Mucosa of descending colon (tissue), 3 donors: ENCODE data around the gene GRIK3. TPM values are rescaled to one million over a fixed set of nuclear protein-coding genes. Genes with fewer than 3 reads are reported as not detected.

ENCODE experiments used
- ATAC-seq: fragments of 200-7000 bp; cut with Tn5 transposase; one replicate; pipeline ENCODE4 v1.9.1; 2020; ENCODE audit warnings: mild to moderate bottlenecking, moderate library complexity
- DNase-seq, 3 donors: peaks; one replicate each; pipeline ENCODE4 v3.0.0-alpha.2; 2020
- H3K36me3 ChIP-seq: fragments of 200-600 bp; one replicate; pipeline ENCODE4 v1.8.0; 2021; ENCODE audit warnings: low read depth, mild to moderate bottlenecking
- H3K4me1 ChIP-seq: fragments of 200-600 bp; one replicate; pipeline ENCODE4 v1.8.0; 2021; ENCODE audit warnings: low read depth, mild to moderate bottlenecking
- H3K4me3 ChIP-seq: fragments of 200-600 bp; one replicate; pipeline ENCODE4 v1.8.0; 2021; ENCODE audit warnings: mild to moderate bottlenecking
- H3K9me3 ChIP-seq: fragments of 200-600 bp; one replicate; pipeline ENCODE4 v1.8.0; 2021; ENCODE audit warnings: mild to moderate bottlenecking
- CTCF ChIP-seq: fragments of 200-600 bp; IDR thresholded peaks from one replicate; pipeline ENCODE4 v1.8.0; 2022; ENCODE audit warnings: antibody characterized with exemption, mild to moderate bottlenecking
- intact Hi-C, 2 donors: fragments of 100-400 bp; cut with DNase I in 1 of 2; cut with micrococcal nuclease in 1 of 2; formaldehyde crosslinking; loops; one replicate each; pipeline versions ENCODE4 v1.11.0 to v1.11.1; 2022; cut with DNase I, micrococcal nuclease
- total RNA-seq, 3 donors: library from RNA; stranded (reverse); fragmentation: NEBNext Ultra II Directional in 2 of 3; extraction: Animal tissue kit (Norgen Biotek cat#: 25700) in 2 of 3; gene quantifications; one replicate each; pipeline versions ENCODE4 v1.2.1 to v1.2.4, GENCODE V29; 2021 to 2023
- donor health status: DM: no; HTN: no; CAD: no; lungs with moderate emphysema.
- donor health status: DM: no; HTN: no; CAD: no.
- donor health status: DM: no; HTN: yes; CAD: no.

The GRIK3 gene
- total RNA-seq, 3 donors from 2014 or later, result 0.41 to 13.6 (median 1.5) TPM

DNA sequence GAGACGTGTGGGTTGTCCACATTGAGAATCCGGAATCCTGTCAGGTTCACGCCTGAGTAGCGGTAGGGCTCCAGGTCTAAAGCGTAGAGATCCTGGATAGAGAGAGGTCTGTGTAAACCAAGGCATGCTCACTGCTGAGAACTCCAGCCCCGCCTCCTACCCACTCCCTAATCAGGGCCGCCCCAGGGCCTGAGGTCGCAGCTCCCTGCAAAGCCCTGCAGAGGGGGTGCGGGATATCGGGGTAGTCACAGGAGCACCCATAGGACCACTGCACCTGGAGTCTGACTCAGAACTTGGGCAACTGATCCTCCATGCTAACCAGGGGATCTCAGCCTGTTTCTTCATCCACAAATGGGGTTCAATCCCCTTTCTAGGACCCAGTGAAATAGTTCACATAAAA is 174.4 kb downstream of the GRIK3 start:
- H3K4me3 ChIP-seq, result no peak overlapping the region
- ATAC-seq (no peak), DNase-seq (no peak)
- no peaks in the 10 kb centered on the region for H3K9me3 ChIP-seq
- no peak for TF ChIP-seq CTCF
- no peaks in the 10 kb centered on the region for H3K36me3 ChIP-seq
- H3K4me1 ChIP-seq, result no peaks in the 10 kb centered on the region
- intact Hi-C loops, result no loop called here

DNA sequence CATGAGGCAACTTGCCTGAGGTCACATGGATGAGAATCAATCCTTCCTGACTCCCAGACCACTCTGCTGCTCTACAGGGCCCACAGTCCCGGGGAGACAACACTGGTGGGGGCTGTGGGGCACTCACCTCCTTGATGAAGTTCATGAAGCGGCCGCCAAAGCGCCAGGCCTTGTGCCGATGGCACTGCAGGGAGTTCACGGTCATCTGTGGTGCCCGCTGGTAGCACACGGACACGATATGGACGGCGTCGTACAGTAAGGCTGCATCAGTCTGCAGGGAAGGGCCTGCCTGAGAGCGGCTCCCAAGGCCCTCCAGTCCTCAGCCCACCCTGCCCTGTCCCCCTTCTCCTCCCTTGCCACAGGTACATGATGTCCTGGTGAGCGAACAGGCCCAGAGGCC is 175.3 kb downstream of the GRIK3 start:
- ATAC-seq, result no peak

GRCh38 chr1:36858553-36858952 is 175.8 kb downstream of the GRIK3 start:
- intact Hi-C loops, result no loop called here
- H3K36me3 ChIP-seq, result no peaks in the 10 kb centered on the region
- H3K4me3 ChIP-seq, result no peak overlapping the region
- ATAC-seq (no peak), DNase-seq (no peak)
- TF ChIP-seq CTCF, result no peak
- H3K4me1 ChIP-seq, result no peaks in the 10 kb centered on the region
- no peaks in the 10 kb centered on the region for H3K9me3 ChIP-seq

More for the DNA sequence above, 175.3 kb downstream of the GRIK3 start:
- Histone ChIP-seq H3K9me3 (no peaks in the 10 kb centered on the region), H3K4me1 (no peaks in the 10 kb centered on the region), H3K36me3 (no peaks in the 10 kb centered on the region), H3K4me3 (no peak overlapping the region)
- TF ChIP-seq CTCF, result no peak
- no peak for DNase-seq
- intact Hi-C loops, result no loop called here

DNA sequence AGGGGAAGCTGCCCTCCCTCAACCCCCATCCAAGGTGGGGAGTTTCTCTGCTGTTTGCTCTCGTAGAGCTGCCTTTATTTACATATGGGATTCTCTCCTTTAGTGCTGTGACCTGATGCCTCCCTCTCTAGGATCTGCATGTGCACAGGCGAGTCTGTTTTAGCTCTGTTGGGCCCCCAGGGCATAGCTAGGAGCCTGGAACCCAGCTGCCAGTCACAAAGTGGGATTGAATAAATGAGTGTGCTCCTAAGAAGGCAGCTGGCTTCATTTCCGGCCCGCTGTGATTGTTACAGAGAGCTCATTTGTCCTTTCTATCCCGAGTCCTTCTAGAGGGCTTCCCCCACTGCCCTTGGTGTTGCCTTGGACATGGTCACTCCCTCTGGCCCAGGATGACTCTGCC is 176.6 kb downstream of the GRIK3 start:
- Histone ChIP-seq H3K4me1 (no peaks in the 10 kb centered on the region), H3K36me3 (no peaks in the 10 kb centered on the region), H3K4me3 (no peak overlapping the region), H3K9me3 (no peaks in the 10 kb centered on the region)
- DNase-seq (no peak), ATAC-seq (no peak)
- intact Hi-C loops, result no loop called here
- no peak for TF ChIP-seq CTCF

DNA sequence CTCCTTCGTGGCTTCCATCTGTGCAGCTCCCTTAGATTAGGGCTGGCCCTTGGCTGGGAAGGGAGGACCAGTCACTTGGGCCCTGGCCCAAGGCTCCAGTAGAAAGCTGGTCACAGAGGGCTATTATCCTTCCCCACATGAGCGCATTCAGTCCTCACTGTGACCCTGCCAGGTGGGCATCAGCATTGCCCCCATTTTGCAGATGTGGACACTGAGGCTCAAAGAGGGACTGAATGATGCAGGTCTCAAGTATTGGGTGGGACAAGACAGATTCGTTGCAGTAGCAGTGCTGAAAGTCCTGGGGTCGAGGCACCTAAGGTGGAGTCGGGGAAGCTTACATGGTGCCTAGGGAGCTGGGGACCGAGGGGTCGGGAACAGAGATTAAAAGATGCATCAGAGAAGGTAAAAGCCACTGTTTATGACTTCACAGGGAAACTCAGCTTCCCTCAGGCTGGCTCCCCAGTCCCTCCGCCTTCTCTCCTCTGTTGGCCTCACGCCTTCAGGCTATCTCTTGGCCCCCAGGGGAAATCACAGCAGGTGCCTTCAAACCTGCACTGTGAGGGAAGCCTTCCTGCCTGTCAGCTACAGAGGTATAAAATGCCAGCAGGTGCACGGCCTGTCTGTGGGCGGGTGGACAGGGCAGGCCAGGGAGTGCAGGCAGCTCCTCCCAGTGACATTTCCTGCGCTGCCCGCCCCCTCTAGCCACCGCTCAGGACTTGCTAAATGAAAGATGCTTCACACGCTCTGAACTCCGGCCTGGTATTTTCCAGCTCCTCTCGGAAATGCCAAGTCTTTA is 178.4 kb downstream of the GRIK3 start:
- DNase-seq (no peak), ATAC-seq (no peak)
- Histone ChIP-seq H3K36me3 (no peaks in the 10 kb centered on the region), H3K4me3 (no peak overlapping the region), H3K4me1 (no peaks in the 10 kb centered on the region), H3K9me3 (no peaks in the 10 kb centered on the region)
- intact Hi-C loops, result no loop called here
- no peak for TF ChIP-seq CTCF
